ENCODE results near the gene RAB3GAP2.
"Not testable (repeated sequence)": the region's sequence is repeated elsewhere in the genome, so short reads cannot be mapped to it uniquely, and the experiment has no call there.

The RAB3GAP2 gene

GRCh38 chr1:220144051-220144450, 128.2 kb downstream of the RAB3GAP2 start:
- DNase-seq (ENCODE audit: low spot score), result no peak

- DNase-seq (ENCODE audit: low spot score), result no peak
Measured at GRCh38 chr1:220139966-220140365, 132.3 kb downstream of the RAB3GAP2 start.

GRCh38 chr1:220137019-220137786, 135.1 kb downstream of the RAB3GAP2 start:
- DNase-seq (ENCODE audit: low spot score), result no peak

GRCh38 chr1:220135755-220136154, 136.5 kb downstream of the RAB3GAP2 start:
- no peak for DNase-seq (ENCODE audit: low spot score)

- DNase-seq (ENCODE audit: low spot score), result no peak
Measured at GRCh38 chr1:220129479-220130210, 142.6 kb downstream of the RAB3GAP2 start.

- no peak for DNase-seq (ENCODE audit: low spot score)
Measured at GRCh38 chr1:220127076-220127475, 145.2 kb downstream of the RAB3GAP2 start.

- DNase-seq (ENCODE audit: low spot score), result no peak
Measured at GRCh38 chr1:220124542-220124941, 147.7 kb downstream of the RAB3GAP2 start.

GRCh38 chr1:220123889-220124288, 148.4 kb downstream of the RAB3GAP2 start:
- no peak for DNase-seq (ENCODE audit: low spot score)

- DNase-seq (ENCODE audit: low spot score), result no peak
Measured at GRCh38 chr1:220123066-220123465, 149.2 kb downstream of the RAB3GAP2 start.

GRCh38 chr1:220121791-220122530, 150.3 kb downstream of the RAB3GAP2 start:
- DNase-seq (ENCODE audit: low spot score), result no peak

GRCh38 chr1:220119043-220119512, 153.2 kb downstream of the RAB3GAP2 start:
- no peak for DNase-seq (ENCODE audit: low spot score)

GRCh38 chr1:220113136-220113695, 159.0 kb downstream of the RAB3GAP2 start:
- DNase-seq (ENCODE audit: low spot score), result no peak

GRCh38 chr1:220112600-220112999, 159.7 kb downstream of the RAB3GAP2 start:
- not testable (repeated sequence) for DNase-seq (ENCODE audit: low spot score)

GRCh38 chr1:220110473-220110872, 161.8 kb downstream of the RAB3GAP2 start:
- not testable (repeated sequence) for DNase-seq (ENCODE audit: low spot score)

GRCh38 chr1:220099826-220100225, 172.4 kb downstream of the RAB3GAP2 start:
- DNase-seq (ENCODE audit: low spot score), result no peak
